GM13976 (cell line): ENCODE measurements around the gene SYT13.

Source experiments
- DNase-seq: peaks from one replicate; pipeline ENCODE4 v3.0.0; 2012; ENCODE audit warnings: low spot score
- CTCF ChIP-seq: IDR thresholded peaks from 2 replicates; pipeline ENCODE4 v1.5.1; 2012; ENCODE audit warnings: borderline replicate concordance, mild to moderate bottlenecking; ENCODE audit not compliant: insufficient read depth; ENCODE audit errors: extremely low read depth, missing control alignments, control extremely low read depth
- in situ Hi-C: fragments of 300-500 bp; cut with MboI; formaldehyde crosslinking; loops from one replicate; pipeline ENCODE4 v1.12.0; 2022; ENCODE audit warnings: low sequenced_read_pairs, mixed read lengths, inconsistent platforms; ENCODE audit not compliant: unreplicated experiment

Gene SYT13

GRCh38 chr11:45273509-45273908, 12.6 kb downstream of the SYT13 start:
- no peak for DNase-seq
- no peak for TF ChIP-seq CTCF
- in situ Hi-C loops = no loop called here

GRCh38 chr11:45272701-45273100, 13.4 kb downstream of the SYT13 start:
- in situ Hi-C loops = no loop called here
- DNase-seq = no peak
- no peak for TF ChIP-seq CTCF

- in situ Hi-C loops = no loop called here
- TF ChIP-seq CTCF = no peak
Measured at GRCh38 chr11:45270946-45271716, 15.0 kb downstream of the SYT13 start.

GRCh38 chr11:45269678-45270077, 16.5 kb downstream of the SYT13 start:
- TF ChIP-seq CTCF = no peak
- in situ Hi-C loops = no loop called here
- DNase-seq = no peak

More at GRCh38 chr11:45270946-45271716, 15.0 kb downstream of the SYT13 start:
- DNase-seq = no peak

GRCh38 chr11:45267652-45268299, 18.4 kb downstream of the SYT13 start:
- DNase-seq = no peak
- no peak for TF ChIP-seq CTCF
- in situ Hi-C loops = no loop called here

- in situ Hi-C loops = no loop called here
- peak; percentile 44 for DNase-seq
- TF ChIP-seq CTCF = peak; percentile 13
Measured at GRCh38 chr11:45267052-45267451, 19.1 kb downstream of the SYT13 start.

GRCh38 chr11:45266676-45267020, 19.5 kb downstream of the SYT13 start:
- TF ChIP-seq CTCF = no peak
- DNase-seq = no peak
- in situ Hi-C loops = no loop called here
